Activated CD8-positive, alpha-beta T cell treated with anti-CD3 and anti-CD28 coated beads for 36 hours (primary cell): ENCODE results near the gene TRHDE. TPM values are rescaled to one million over a fixed set of nuclear protein-coding genes. Genes with fewer than 3 reads are reported as not detected.

Source experiments
- ATAC-seq: fragments of 200-7000 bp; cut with Tn5 transposase; one replicate; pipeline ENCODE4 v1.10.0; 2021; ENCODE audit warnings: mild to moderate bottlenecking, moderate library complexity
- CTCF ChIA-PET: fragments of 350-600 bp; sonication (Branson Sonifier 250); formaldehyde crosslinking; loops from one replicate; lab custom pipeline; 2021; ENCODE audit warnings: antibody characterized with exemption; lab: Charles Lee
- POLR2A ChIA-PET: fragments of 350-600 bp; sonication (Branson Sonifier 250); formaldehyde crosslinking; loops from one replicate; lab custom pipeline; 2021; ENCODE audit warnings: antibody characterized with exemption; lab: Charles Lee
- DNase-seq: peaks from one replicate; pipeline ENCODE4 v3.0.0-alpha.2; 2020
- H3K27ac Mint-ChIP-seq: one replicate; pipeline ENCODE4 v1.8.0; 2021; ENCODE audit warnings: mild to moderate bottlenecking, mixed read lengths
- H3K27me3 Mint-ChIP-seq: one replicate; pipeline ENCODE4 v1.8.0; 2021; ENCODE audit warnings: mixed read lengths
- H3K36me3 Mint-ChIP-seq: one replicate; pipeline ENCODE4 v1.8.0; 2021; ENCODE audit warnings: low read depth, mixed read lengths
- H3K4me1 Mint-ChIP-seq: one replicate; pipeline ENCODE4 v1.8.0; 2021; ENCODE audit warnings: low read depth, mixed read lengths
- H3K4me3 Mint-ChIP-seq: one replicate; pipeline ENCODE4 v1.8.0; 2021; ENCODE audit warnings: mild to moderate bottlenecking, moderate library complexity, mixed read lengths
- H3K9me3 Mint-ChIP-seq: one replicate; pipeline ENCODE4 v1.8.0; 2021; ENCODE audit warnings: mixed read lengths
- CTCF ChIP-seq: fragments of 200-600 bp; IDR thresholded peaks from one replicate; pipeline ENCODE4 v1.8.0; 2022; ENCODE audit warnings: antibody characterized with exemption, mild to moderate bottlenecking
- intact Hi-C: fragments of 100-400 bp; cut with micrococcal nuclease; formaldehyde crosslinking; loops from one replicate; pipeline ENCODE4 v1.10.0; 2022
- total RNA-seq, 2 experiments: library from RNA; stranded (reverse); gene quantifications; one replicate each; pipeline ENCODE4 v1.2.3, GENCODE V29; 2021

The TRHDE gene
- total RNA-seq, 2 experiments from 2014 or later: not detected

GRCh38 chr12:72369423-72369959, 97.3 kb downstream of the TRHDE start:
- TF ChIP-seq CTCF: no peak
- DNase-seq: no peak
- no peak for ATAC-seq
- intact Hi-C loops: no loop called here
- POLR2A ChIA-PET: no interaction called here
- Mint-ChIP-seq H3K36me3 (no peaks in the 10 kb centered on the region), H3K4me3 (no peak overlapping the region), H3K27me3 (no peaks in the 10 kb centered on the region), H3K9me3 (no peaks in the 10 kb centered on the region), H3K27ac (no peak overlapping the region), H3K4me1 (no peaks in the 10 kb centered on the region)
- CTCF ChIA-PET: interaction anchor here (1.3 kb wide), 1 partner anchor 23 kb away, joined by 3 read pairs; no protein-coding TSS in a partner anchor

- Mint-ChIP-seq H3K9me3 (peaks cover 1% of the 10 kb centered on the region), H3K27ac (no peak overlapping the region), H3K36me3 (no peaks in the 10 kb centered on the region), H3K4me1 (no peaks in the 10 kb centered on the region), H3K4me3 (no peak overlapping the region), H3K27me3 (no peaks in the 10 kb centered on the region)
- DNase-seq: no peak
- no peak for ATAC-seq
- intact Hi-C loops: no loop called here
- ChIA-PET POLR2A (no interaction called here), CTCF (no interaction called here)
- no peak for TF ChIP-seq CTCF
Observed at GRCh38 chr12:72380441-72380840, 108.3 kb downstream of the TRHDE start.

- Mint-ChIP-seq H3K27ac (no peak overlapping the region), H3K9me3 (peaks cover 9% of the 10 kb centered on the region), H3K4me3 (no peak overlapping the region), H3K4me1 (no peaks in the 10 kb centered on the region), H3K27me3 (no peaks in the 10 kb centered on the region), H3K36me3 (no peaks in the 10 kb centered on the region)
- DNase-seq (no peak), ATAC-seq (no peak)
- POLR2A ChIA-PET: no interaction called here
- intact Hi-C loops: no loop called here
- CTCF ChIA-PET: no interaction called here
- no peak for TF ChIP-seq CTCF
Observed at GRCh38 chr12:72388322-72388721, 116.2 kb downstream of the TRHDE start.

GRCh38 chr12:72390146-72390545, 118.0 kb downstream of the TRHDE start:
- TF ChIP-seq CTCF: no peak
- no peak for ATAC-seq
- Mint-ChIP-seq H3K27ac (no peak overlapping the region), H3K9me3 (peaks cover 9% of the 10 kb centered on the region), H3K4me3 (no peak overlapping the region), H3K36me3 (no peaks in the 10 kb centered on the region), H3K27me3 (no peaks in the 10 kb centered on the region), H3K4me1 (no peaks in the 10 kb centered on the region)
- DNase-seq: no peak
- intact Hi-C loops: no loop called here
- POLR2A ChIA-PET: no interaction called here
- CTCF ChIA-PET: no interaction called here

GRCh38 chr12:72406111-72406510, 133.9 kb downstream of the TRHDE start:
- Mint-ChIP-seq H3K27me3 (no peaks in the 10 kb centered on the region), H3K4me3 (no peak overlapping the region), H3K27ac (no peak overlapping the region), H3K9me3 (no peaks in the 10 kb centered on the region), H3K36me3 (no peaks in the 10 kb centered on the region), H3K4me1 (no peaks in the 10 kb centered on the region)
- DNase-seq (no peak), ATAC-seq (no peak)
- CTCF ChIA-PET: no interaction called here
- POLR2A ChIA-PET: no interaction called here
- intact Hi-C loops: no loop called here
- TF ChIP-seq CTCF: no peak
